ENCODE measurements around the gene AGAP1.

AGAP1 gene

GRCh38 chr2:236170590-236171165 is 676.8 kb downstream of the AGAP1 start:
- DNase-seq (ENCODE audit: low read depth, low spot score): no peak

GRCh38 chr2:236171181-236171679 is 677.4 kb downstream of the AGAP1 start:
- DNase-seq (ENCODE audit: low read depth, low spot score): no peak

GRCh38 chr2:236171680-236172254 is 677.9 kb downstream of the AGAP1 start:
- DNase-seq (ENCODE audit: low read depth, low spot score): no peak

- no peak for DNase-seq (ENCODE audit: low read depth, low spot score)
Measured at GRCh38 chr2:236172255-236173035, 678.6 kb downstream of the AGAP1 start.

- DNase-seq (ENCODE audit: low read depth, low spot score): no peak
Measured at GRCh38 chr2:236173036-236173728, 679.3 kb downstream of the AGAP1 start.

- DNase-seq (ENCODE audit: low read depth, low spot score): no peak
Measured at GRCh38 chr2:236173729-236174607, 680.1 kb downstream of the AGAP1 start.

GRCh38 chr2:236175548-236176150 is 681.8 kb downstream of the AGAP1 start:
- DNase-seq (ENCODE audit: low read depth, low spot score): no peak

GRCh38 chr2:236176417-236176816 is 682.6 kb downstream of the AGAP1 start:
- DNase-seq (ENCODE audit: low read depth, low spot score): no peak

- DNase-seq (ENCODE audit: low read depth, low spot score): no peak
Measured at GRCh38 chr2:236176951-236177350, 683.1 kb downstream of the AGAP1 start.

- DNase-seq (ENCODE audit: low read depth, low spot score): no peak
Measured at GRCh38 chr2:236177604-236177966, 683.7 kb downstream of the AGAP1 start.

- DNase-seq (ENCODE audit: low read depth, low spot score): no peak
Measured at GRCh38 chr2:236177967-236178889, 684.4 kb downstream of the AGAP1 start.

- DNase-seq (ENCODE audit: low read depth, low spot score): no peak
Measured at GRCh38 chr2:236178890-236179235, 685.0 kb downstream of the AGAP1 start.

- no peak for DNase-seq (ENCODE audit: low read depth, low spot score)
Measured at GRCh38 chr2:236179236-236180075, 685.6 kb downstream of the AGAP1 start.

GRCh38 chr2:236180076-236180816 is 686.4 kb downstream of the AGAP1 start:
- DNase-seq (ENCODE audit: low read depth, low spot score): no peak

GRCh38 chr2:236180831-236181453 is 687.1 kb downstream of the AGAP1 start:
- no peak for DNase-seq (ENCODE audit: low read depth, low spot score)
